Globus pallidus (tissue), 1 donor: ENCODE data around the gene SPAG9.

Experiments used
- DNase-seq: peaks from one replicate; pipeline ENCODE4 v3.0.0-alpha.2; 2015; ENCODE audit warnings: low spot score

The SPAG9 gene

GRCh38 chr17:50938821-50939541 lies 181.7 kb downstream of the SPAG9 start:
- no peak for DNase-seq

GRCh38 chr17:50935996-50936266 lies 184.7 kb downstream of the SPAG9 start:
- DNase-seq: no peak

GRCh38 chr17:50935221-50935995 lies 185.3 kb downstream of the SPAG9 start:
- peak; percentile 93 for DNase-seq

GRCh38 chr17:50934672-50935220 lies 185.9 kb downstream of the SPAG9 start:
- no peak for DNase-seq

GRCh38 chr17:50934161-50934560 lies 186.5 kb downstream of the SPAG9 start:
- no peak for DNase-seq

GRCh38 chr17:50931144-50931908 lies 189.3 kb downstream of the SPAG9 start:
- peak; percentile 96 for DNase-seq

GRCh38 chr17:50928646-50929045 lies 192.0 kb downstream of the SPAG9 start:
- no peak for DNase-seq

GRCh38 chr17:50927287-50927686 lies 193.4 kb downstream of the SPAG9 start:
- no peak for DNase-seq

- DNase-seq: no peak
Measured at GRCh38 chr17:50926523-50926922, 194.1 kb downstream of the SPAG9 start.

GRCh38 chr17:50925296-50925891 lies 195.3 kb downstream of the SPAG9 start:
- DNase-seq: no peak

GRCh38 chr17:50924800-50925199 lies 195.9 kb downstream of the SPAG9 start:
- no peak for DNase-seq

- DNase-seq: no peak
Measured at GRCh38 chr17:50924300-50924699, 196.4 kb downstream of the SPAG9 start.

- DNase-seq: no peak
Measured at GRCh38 chr17:50923611-50924010, 197.1 kb downstream of the SPAG9 start.

- DNase-seq: no peak
Measured at GRCh38 chr17:50922721-50923405, 197.8 kb downstream of the SPAG9 start.

GRCh38 chr17:50922107-50922506 lies 198.6 kb downstream of the SPAG9 start:
- no peak for DNase-seq

GRCh38 chr17:50920891-50921586 lies 199.6 kb downstream of the SPAG9 start:
- DNase-seq: peak; percentile 28

- DNase-seq: no peak
Measured at GRCh38 chr17:50920041-50920410, 200.6 kb downstream of the SPAG9 start.

- DNase-seq: peak; percentile 99
Measured at GRCh38 chr17:50919321-50920040, 201.2 kb downstream of the SPAG9 start.

GRCh38 chr17:50918933-50919296 lies 201.8 kb downstream of the SPAG9 start:
- peak; percentile 34 for DNase-seq
